Activated T-cell treated with anti-CD3 and anti-CD28 coated beads, Interleukin-2, amount 50 U/mL, for 48 hours (primary cell): ENCODE measurements around the gene TRIP13.
"Not testable (repeated sequence)": the region's sequence is repeated elsewhere in the genome, so short reads cannot be mapped to it uniquely, and the experiment has no call there.

ENCODE experiments used
- DNase-seq, 2 experiments: peaks; one replicate each; pipeline ENCODE4 v3.0.0-alpha.2; 2020

Gene TRIP13

GRCh38 chr5:921456-922435 is 29.1 kb downstream of the TRIP13 start:
- peak in 1 of 2 experiments; percentile 13 for DNase-seq

GRCh38 chr5:922436-923280 is 30.0 kb downstream of the TRIP13 start:
- peak in 1 of 2 experiments; percentile 17 for DNase-seq

- DNase-seq: peak; percentile 83 to 86
Observed at GRCh38 chr5:923281-923873, 30.7 kb downstream of the TRIP13 start.

- DNase-seq: peak; percentile 44 to 58
Observed at GRCh38 chr5:926417-927171, 33.9 kb downstream of the TRIP13 start.

- DNase-seq: peak in 1 of 2 experiments; percentile 7
Observed at GRCh38 chr5:927172-928015, 34.7 kb downstream of the TRIP13 start.

- not testable (repeated sequence) for DNase-seq
Observed at GRCh38 chr5:929182-929581, 36.5 kb downstream of the TRIP13 start.

GRCh38 chr5:929596-929995 is 36.9 kb downstream of the TRIP13 start:
- DNase-seq: no peak

GRCh38 chr5:930866-931265 is 38.2 kb downstream of the TRIP13 start:
- no peak for DNase-seq

GRCh38 chr5:931570-932145 is 39.0 kb downstream of the TRIP13 start:
- no peak for DNase-seq

GRCh38 chr5:932151-932627 is 39.5 kb downstream of the TRIP13 start:
- DNase-seq: no peak

- no peak for DNase-seq
Observed at GRCh38 chr5:932628-933250, 40.1 kb downstream of the TRIP13 start.

- DNase-seq: no peak
Observed at GRCh38 chr5:933251-933861, 40.7 kb downstream of the TRIP13 start.

GRCh38 chr5:933951-934350 is 41.3 kb downstream of the TRIP13 start:
- not testable (repeated sequence) for DNase-seq

- not testable (repeated sequence) for DNase-seq
Observed at GRCh38 chr5:934381-934967, 41.8 kb downstream of the TRIP13 start.

GRCh38 chr5:935510-936084 is 42.9 kb downstream of the TRIP13 start:
- no peak for DNase-seq

GRCh38 chr5:936149-937144 is 43.8 kb downstream of the TRIP13 start:
- DNase-seq: no peak

- no peak for DNase-seq
Observed at GRCh38 chr5:937151-937924, 44.7 kb downstream of the TRIP13 start.
